H9 (cell line): ENCODE data around the gene SMURF1. TPM values are rescaled to one million over a fixed set of nuclear protein-coding genes. Genes with fewer than 3 reads are reported as not detected.
A peak's percentile ranks its signal among the peaks of the same experiment; 100 is the strongest.

Experiments
- DNase-seq: peaks from one replicate; pipeline ENCODE4 v3.0.0-alpha.2; 2017
- H2AFZ ChIP-seq: one replicate; pipeline ENCODE4 v1.6.1; 2013; ENCODE audit warnings: mild to moderate bottlenecking, low read length, control low read depth, moderate library complexity
- H2AK5ac ChIP-seq: 2 replicates; pipeline ENCODE4 v1.6.1; 2013; ENCODE audit warnings: low read length, control low read depth, mixed read lengths; ENCODE audit not compliant: insufficient read length
- H2BK120ac ChIP-seq: one replicate; pipeline ENCODE4 v1.6.1; 2013; ENCODE audit warnings: low read depth, mild to moderate bottlenecking, low read length, control low read depth, inconsistent platforms; ENCODE audit not compliant: poor library complexity, severe bottlenecking
- H2BK12ac ChIP-seq: 2 replicates; pipeline ENCODE4 v1.6.1; 2013; ENCODE audit warnings: low read length, control low read depth, mixed read lengths, low read depth; ENCODE audit not compliant: insufficient read length
- H2BK15ac ChIP-seq: 2 replicates; pipeline ENCODE4 v1.6.1; 2013; ENCODE audit warnings: low read depth, low read length, control low read depth
- H2BK20ac ChIP-seq: one replicate; pipeline ENCODE4 v1.6.1; 2013; ENCODE audit warnings: low read depth, mild to moderate bottlenecking, low read length, control low read depth, inconsistent platforms; ENCODE audit not compliant: poor library complexity, severe bottlenecking
- H2BK5ac ChIP-seq: 2 replicates; pipeline ENCODE4 v1.6.1; 2013; ENCODE audit warnings: low read length, control low read depth, mixed read lengths; ENCODE audit not compliant: insufficient read length
- H3K14ac ChIP-seq: 2 replicates; pipeline ENCODE4 v1.6.1; 2013; ENCODE audit warnings: low read length, control low read depth; ENCODE audit not compliant: insufficient read depth
- H3K18ac ChIP-seq: 2 replicates; pipeline ENCODE4 v1.6.1; 2013; ENCODE audit warnings: low read depth, mild to moderate bottlenecking, mixed read lengths, low read length, control low read depth; ENCODE audit not compliant: insufficient read length
- H3K23ac ChIP-seq: 2 replicates; pipeline ENCODE4 v1.6.1; 2013; ENCODE audit warnings: low read length, control low read depth, mixed read lengths, low read depth; ENCODE audit not compliant: insufficient read length
- H3K23me2 ChIP-seq: 2 replicates; pipeline ENCODE4 v1.6.1; 2013; ENCODE audit warnings: low read depth, mild to moderate bottlenecking, mixed read lengths, low read length, control low read depth; ENCODE audit not compliant: insufficient read length, poor library complexity, severe bottlenecking
- H3K27ac ChIP-seq: 2 replicates; pipeline ENCODE4 v1.5.1; 2013; ENCODE audit warnings: low read length, control low read depth, mixed read lengths, low read depth; ENCODE audit not compliant: insufficient read length
- H3K27me3 ChIP-seq: 2 replicates; pipeline ENCODE4 v1.6.1; 2013; ENCODE audit warnings: low read length, control low read depth, inconsistent platforms; ENCODE audit not compliant: insufficient read depth
- H3K4ac ChIP-seq: 2 replicates; pipeline ENCODE4 v1.6.1; 2013; ENCODE audit warnings: low read depth, mild to moderate bottlenecking, control low read depth, inconsistent platforms, low read length, moderate library complexity
- H3K4me1 ChIP-seq: 2 replicates; pipeline ENCODE4 v1.6.1; 2013; ENCODE audit warnings: low read length, control low read depth, inconsistent platforms; ENCODE audit not compliant: insufficient read depth
- H3K4me2 ChIP-seq: 2 replicates; pipeline ENCODE4 v1.6.1; 2013; ENCODE audit warnings: low read length, control low read depth, mixed read lengths; ENCODE audit not compliant: insufficient read length, insufficient read depth
- H3K56ac ChIP-seq: 2 replicates; pipeline ENCODE4 v1.6.1; 2013; ENCODE audit warnings: low read depth, mild to moderate bottlenecking, mixed read lengths, low read length, control low read depth; ENCODE audit not compliant: insufficient read length
- H3K79me1 ChIP-seq: 2 replicates; pipeline ENCODE4 v1.6.1; 2013; ENCODE audit warnings: low read depth, mild to moderate bottlenecking, moderate library complexity, low read length, control low read depth, inconsistent platforms; ENCODE audit not compliant: insufficient read depth, poor library complexity, severe bottlenecking
- H3K79me2 ChIP-seq: 2 replicates; pipeline ENCODE4 v1.6.1; 2013; ENCODE audit warnings: low read length, control low read depth, inconsistent platforms; ENCODE audit not compliant: insufficient read depth
- H3K9ac ChIP-seq: 2 replicates; pipeline ENCODE4 v1.6.1; 2013; ENCODE audit warnings: low read length, control low read depth, mixed read lengths; ENCODE audit not compliant: insufficient read length; ENCODE audit errors: extremely low read depth
- H3K9me3 ChIP-seq: one replicate; pipeline ENCODE4 v1.6.1; 2013; ENCODE audit warnings: low read depth, low read length, inconsistent platforms; ENCODE audit not compliant: control insufficient read depth
- H3T11ph ChIP-seq: one replicate; pipeline ENCODE4 v1.6.1; 2013; ENCODE audit warnings: mild to moderate bottlenecking, low read length, control low read depth, inconsistent platforms
- H4K20me1 ChIP-seq: one replicate; pipeline ENCODE4 v1.6.1; 2013; ENCODE audit not compliant: control insufficient read depth, insufficient read length, insufficient read depth
- H4K5ac ChIP-seq: 2 replicates; pipeline ENCODE4 v1.6.1; 2013; ENCODE audit warnings: low read depth, mild to moderate bottlenecking, mixed read lengths, low read length, control low read depth; ENCODE audit not compliant: insufficient read length
- H4K8ac ChIP-seq: replicated peaks from 2 replicates; pipeline ENCODE4 v1.6.1; 2013; ENCODE audit warnings: low read length, control low read depth, mixed read lengths, low read depth; ENCODE audit not compliant: insufficient read length
- H4K91ac ChIP-seq: 2 replicates; pipeline ENCODE4 v1.6.1; 2013; ENCODE audit warnings: low read depth, mild to moderate bottlenecking, moderate library complexity, mixed read lengths, low read length, control low read depth; ENCODE audit not compliant: insufficient read length
- H3K27ac Mint-ChIP-seq, 3 experiments: 2 replicates in 2 of 3; 3 replicates in 1 of 3; pipeline ENCODE4 v1.8.0; 2020 to 2021; ENCODE audit warnings: mixed read lengths in 3 of 3, mild to moderate bottlenecking in 1 of 3, moderate library complexity in 1 of 3
- H3K27me3 Mint-ChIP-seq: 2 replicates; pipeline ENCODE4 v1.8.0; 2021; ENCODE audit warnings: low read depth, mild to moderate bottlenecking, moderate library complexity, mixed read lengths
- H3K36me3 Mint-ChIP-seq, 3 experiments: 2 replicates in 2 of 3; 3 replicates in 1 of 3; pipeline ENCODE4 v1.8.0; 2020 to 2021; ENCODE audit warnings: low read depth in 3 of 3, mixed read lengths in 3 of 3; ENCODE audit not compliant: insufficient read depth in 1 of 3
- H3K4me1 Mint-ChIP-seq, 2 experiments: 2 replicates each; pipeline ENCODE4 v1.8.0; 2020; ENCODE audit warnings: mixed read lengths in 2 of 2
- H3K4me3 Mint-ChIP-seq, 2 experiments: 2 replicates in 1 of 2; 3 replicates in 1 of 2; pipeline ENCODE4 v1.8.0; 2020 to 2021; ENCODE audit warnings: mild to moderate bottlenecking in 2 of 2, mixed read lengths in 2 of 2, moderate library complexity in 1 of 2
- H3K9me3 Mint-ChIP-seq, 2 experiments: 2 replicates in 1 of 2; 3 replicates in 1 of 2; pipeline ENCODE4 v1.8.0; 2020; ENCODE audit warnings: mild to moderate bottlenecking in 2 of 2, mixed read lengths in 2 of 2, moderate library complexity in 1 of 2
- CTCF ChIP-seq: fragments of 200-600 bp; sonication (generic); conservative IDR thresholded peaks from 3 replicates; pipeline ENCODE4 v1.8.0; 2021; ENCODE audit warnings: antibody characterized with exemption, mild to moderate bottlenecking
- WGBS: extraction: QIAGEN DNeasy Blood & Tissue Kit; methylation state at CpG from one replicate; pipeline ENCODE4 v1.1.7; 2013; ENCODE audit warnings: missing lambda C conversion rate, low lambda C conversion rate, mixed read lengths; ENCODE audit not compliant: insufficient read length; ENCODE audit errors: extremely low coverage; 5-methylcytosine and 5-hydroxymethylcytosine counted together
- total RNA-seq: library from RNA; stranded (reverse); gene quantifications from 2 replicates; pipeline ENCODE4 v1.2.1, GENCODE V29; 2021

SMURF1 gene
- total RNA-seq, 1 experiment from 2014 or later: 29.4 TPM

- Mint-ChIP-seq H3K4me1 (peaks cover 35 to 37% of the 10 kb centered on the region in 2 experiments), H3K36me3 (no peaks in the 10 kb centered on the region), H3K27ac (peak overlapping the region in 2 of 3 experiments; percentile 2 to 57; a peak in 4 of 7 replicates), H3K9me3 (no peaks in the 10 kb centered on the region), H3K27me3 (no peaks in the 10 kb centered on the region), H3K4me3 (no peak overlapping the region)
- no peak overlapping the region for H2BK12ac ChIP-seq
- H2AK5ac ChIP-seq: no peak overlapping the region
- no peak overlapping the region for H3K4me2 ChIP-seq
- peaks cover 4% of the 10 kb centered on the region for H3K79me1 ChIP-seq
- no CpG with 5 or more reads among the region's 3 CpGs for WGBS
- no peaks in the 10 kb centered on the region for H3K27me3 ChIP-seq
- no peak for TF ChIP-seq CTCF
- no peak overlapping the region for H2BK15ac ChIP-seq
- no peak overlapping the region for H4K8ac ChIP-seq
- H2BK5ac ChIP-seq: no peak overlapping the region
- no peak overlapping the region for H3K23ac ChIP-seq
- H3K18ac ChIP-seq: no peak overlapping the region
- no peaks in the 10 kb centered on the region for H4K20me1 ChIP-seq
- H3K79me2 ChIP-seq: peaks cover 15% of the 10 kb centered on the region; the same call in 1 of the 2 replicates
- H3K27ac ChIP-seq: no peak overlapping the region
- no peak overlapping the region for H2AFZ ChIP-seq
- H3K9ac ChIP-seq: no peak overlapping the region
- no peaks in the 10 kb centered on the region for H3K9me3 ChIP-seq
- H3K14ac ChIP-seq: no peak overlapping the region
- no peak overlapping the region for H4K5ac ChIP-seq
- no peak overlapping the region for H3K56ac ChIP-seq
- no peak for DNase-seq
- H3K4me1 ChIP-seq: peaks cover 3% of the 10 kb centered on the region
- H3K4ac ChIP-seq: no peak overlapping the region
- H2BK120ac ChIP-seq: no peak overlapping the region
- H2BK20ac ChIP-seq: no peak overlapping the region
- no peaks in the 10 kb centered on the region for H3K23me2 ChIP-seq
- no peak overlapping the region for H4K91ac ChIP-seq
- no peak overlapping the region for H3T11ph ChIP-seq
Observed at GRCh38 chr7:99105756-99106155, 38.2 kb downstream of the SMURF1 start.
